Hepatic stellate cell (primary cell): Measurements from ENCODE around the gene HGD.
A peak's percentile ranks its signal among the peaks of the same experiment; 100 is the strongest.
"Not testable (repeated sequence)": the region's sequence is repeated elsewhere in the genome, so short reads cannot be mapped to it uniquely, and the experiment has no call there.

Source experiments
- DNase-seq: peaks from one replicate; pipeline ENCODE4 v3.0.0; 2011; ENCODE audit warnings: low spot score

HGD gene, protein sequence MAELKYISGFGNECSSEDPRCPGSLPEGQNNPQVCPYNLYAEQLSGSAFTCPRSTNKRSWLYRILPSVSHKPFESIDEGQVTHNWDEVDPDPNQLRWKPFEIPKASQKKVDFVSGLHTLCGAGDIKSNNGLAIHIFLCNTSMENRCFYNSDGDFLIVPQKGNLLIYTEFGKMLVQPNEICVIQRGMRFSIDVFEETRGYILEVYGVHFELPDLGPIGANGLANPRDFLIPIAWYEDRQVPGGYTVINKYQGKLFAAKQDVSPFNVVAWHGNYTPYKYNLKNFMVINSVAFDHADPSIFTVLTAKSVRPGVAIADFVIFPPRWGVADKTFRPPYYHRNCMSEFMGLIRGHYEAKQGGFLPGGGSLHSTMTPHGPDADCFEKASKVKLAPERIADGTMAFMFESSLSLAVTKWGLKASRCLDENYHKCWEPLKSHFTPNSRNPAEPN

DNA sequence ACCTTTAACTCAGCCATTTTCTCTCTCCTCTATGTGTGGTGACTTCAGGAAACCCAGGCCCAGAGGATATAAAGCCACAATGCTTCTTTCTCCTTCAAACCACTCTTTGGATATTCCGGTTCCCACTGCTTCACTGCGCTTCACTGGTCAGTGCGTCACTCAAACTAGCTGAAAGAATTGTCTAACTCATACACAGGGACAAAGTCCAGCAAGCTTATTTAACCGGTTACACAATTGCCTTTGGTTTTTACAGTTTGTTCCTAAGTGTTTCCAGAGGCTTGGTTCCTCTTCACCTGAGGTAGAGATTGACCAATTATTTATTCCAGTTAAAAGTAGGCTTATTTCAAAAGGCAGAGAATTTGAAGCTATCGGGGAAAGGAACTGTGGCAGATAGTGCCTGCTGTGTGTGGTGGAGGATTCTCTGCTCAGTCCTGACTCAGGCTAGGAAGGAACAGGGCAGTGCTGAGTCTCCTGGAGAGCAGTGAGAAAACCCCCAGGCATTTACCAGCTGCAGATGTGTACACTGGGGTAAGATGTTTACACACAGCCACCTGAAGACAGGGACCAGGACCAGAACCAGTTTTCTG, at the start of gene HGD:
Gene HGD (minus strand): TSS at position 145 of the 587 bp plus-strand sequence. CDS start 128 bp downstream, at position 17.
- no peak for DNase-seq

DNA sequence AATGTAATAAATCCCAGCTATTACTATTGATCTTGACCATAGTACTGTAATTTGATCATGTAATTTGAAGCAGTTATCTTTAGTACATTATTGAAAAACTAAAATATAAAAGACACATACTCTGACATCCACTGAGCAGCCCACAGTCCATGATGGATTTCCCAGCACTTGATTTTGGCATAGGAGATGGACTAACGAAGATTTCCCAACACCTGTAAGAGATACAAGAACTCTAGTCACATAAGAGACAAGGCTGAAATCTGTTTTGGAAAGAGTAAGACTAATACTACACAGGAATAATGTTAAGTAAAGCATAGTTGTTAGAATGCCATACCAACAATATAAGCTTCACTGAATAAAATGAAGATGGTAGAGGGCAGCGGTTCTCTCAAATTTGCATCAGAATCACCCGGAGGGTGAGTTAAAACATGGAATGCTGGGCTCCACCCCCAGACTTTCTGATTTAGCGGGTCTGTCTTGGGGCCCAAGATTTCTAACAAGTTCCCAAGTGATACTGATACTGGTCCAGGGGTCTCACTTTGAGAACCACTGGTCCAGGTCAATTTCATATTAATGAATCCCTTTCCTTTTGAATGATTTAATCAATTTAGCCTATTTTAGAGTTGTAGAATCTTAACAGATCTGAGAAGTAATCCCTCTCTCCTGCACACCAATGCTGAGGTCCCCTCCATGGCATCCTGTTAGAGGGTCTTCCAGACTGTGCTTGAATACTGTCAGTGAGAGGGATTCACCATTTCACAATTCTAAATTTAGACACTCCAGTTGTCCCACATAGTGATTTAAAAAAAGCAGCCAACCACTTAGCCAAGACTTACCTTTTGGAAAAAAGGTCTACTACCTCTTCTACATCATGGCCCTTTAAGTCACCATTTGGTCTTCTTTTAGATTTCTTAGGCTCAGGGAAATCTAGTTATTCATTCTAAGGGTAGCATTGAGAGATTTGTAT, 48.8 kb upstream of the HGD start:
- DNase-seq, result no peak

DNA sequence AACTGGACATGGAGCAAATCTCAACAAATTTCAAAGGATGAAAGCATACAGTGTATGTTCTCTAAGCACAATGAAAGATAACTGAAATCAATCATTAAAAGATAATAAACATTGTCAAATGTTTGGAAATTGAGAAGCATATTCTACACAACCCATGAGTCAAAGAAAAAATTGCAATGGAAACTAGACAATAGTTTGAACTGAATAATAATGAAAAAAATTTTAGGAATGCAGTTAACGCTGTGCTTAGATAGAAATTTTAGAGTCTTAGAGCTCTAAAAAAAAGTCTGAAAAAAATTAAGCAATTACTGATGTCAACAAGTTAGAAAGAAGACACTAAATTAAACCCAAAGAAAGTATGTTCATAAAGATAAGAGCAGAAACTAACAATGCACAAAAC, 44.8 kb upstream of the HGD start:
- no peak for DNase-seq

DNA sequence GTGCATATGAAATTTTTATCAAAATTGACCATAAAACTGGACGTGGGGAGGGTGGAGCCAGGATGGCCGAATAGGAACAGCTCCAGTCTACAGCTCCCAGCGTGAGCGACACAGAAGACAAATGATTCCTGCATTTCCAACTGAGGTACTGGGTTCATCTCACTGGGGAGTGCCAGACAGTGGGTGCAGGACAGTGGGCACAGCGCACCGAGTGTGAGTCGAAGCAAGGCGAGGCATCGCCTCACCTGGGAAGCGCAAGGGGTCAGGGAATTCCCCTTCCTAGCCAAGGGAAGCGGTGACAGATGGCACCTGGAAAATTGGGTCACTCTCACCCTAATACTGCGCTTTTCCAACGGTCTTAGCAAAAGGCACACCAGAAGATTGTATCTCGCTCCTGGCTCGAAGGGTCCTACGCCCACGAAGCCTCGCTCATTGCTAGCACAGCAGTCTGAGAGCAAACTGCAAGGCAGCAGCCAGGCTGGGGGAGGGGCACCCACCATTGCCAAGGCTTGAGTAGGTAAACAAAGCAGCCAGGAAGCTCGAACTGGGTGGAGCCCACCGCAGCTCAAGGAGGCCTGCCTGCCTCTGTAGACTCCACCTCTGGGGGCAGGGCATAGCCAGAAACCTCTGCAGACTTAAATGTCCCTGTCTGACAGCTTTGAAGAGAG, 37.3 kb upstream of the HGD start:
- DNase-seq, result not testable (repeated sequence)

DNA sequence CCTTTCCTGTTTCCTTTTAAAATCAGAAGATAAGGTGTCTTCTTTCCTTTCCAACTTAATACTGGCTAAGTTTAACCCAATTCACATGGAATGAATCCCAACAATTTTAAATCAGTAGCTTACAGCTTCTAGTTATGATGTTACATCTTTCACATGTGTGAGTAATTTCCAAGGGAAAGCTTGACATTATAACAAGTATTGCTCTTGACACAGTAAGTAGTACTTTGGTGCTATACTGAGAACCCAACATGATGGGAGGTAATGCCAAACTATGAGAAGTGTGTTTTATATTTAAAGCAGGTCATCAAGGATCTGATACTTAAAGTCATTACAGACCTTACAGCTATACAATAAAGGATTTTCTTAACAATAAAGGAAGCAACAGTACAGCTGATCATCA, 31.2 kb upstream of the HGD start:
- no peak for DNase-seq

DNA sequence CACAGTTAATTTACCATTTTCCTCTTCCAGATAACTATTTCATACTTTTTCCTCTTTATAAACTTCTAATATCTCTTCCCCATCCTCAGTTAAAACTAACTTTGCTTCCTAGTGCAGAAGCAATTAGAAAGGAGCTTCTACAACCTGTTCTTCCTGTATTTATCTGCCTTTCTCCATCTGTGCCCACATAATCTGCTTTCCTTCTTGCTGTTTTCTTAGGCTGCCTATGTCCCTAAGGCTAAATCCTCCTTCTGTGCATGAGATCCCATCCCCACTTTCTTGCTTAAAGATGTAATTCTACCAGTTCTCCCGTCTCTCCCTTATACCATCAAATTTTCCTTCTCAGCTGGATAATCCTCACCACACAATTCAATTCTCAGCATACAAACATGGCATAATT, 28.3 kb upstream of the HGD start:
- DNase-seq, result no peak

DNA sequence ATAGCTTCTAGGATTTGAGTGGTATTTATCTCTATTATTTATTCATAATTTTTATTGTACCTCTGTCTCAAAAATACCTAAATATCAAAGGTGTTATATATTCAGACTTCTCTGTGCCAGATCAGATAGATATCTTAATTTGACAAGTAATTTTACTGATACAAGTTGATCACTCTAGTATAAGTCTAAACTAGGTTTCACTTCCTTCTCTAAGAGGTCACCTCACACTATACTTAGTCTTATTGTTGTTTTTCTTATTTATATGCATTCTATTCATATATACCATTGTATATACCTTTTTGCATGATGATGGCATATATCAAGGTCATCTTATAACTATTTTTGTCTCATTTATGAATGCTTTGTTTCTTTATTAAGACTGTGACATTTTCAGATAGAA, 26.4 kb upstream of the HGD start:
- no peak for DNase-seq

DNA sequence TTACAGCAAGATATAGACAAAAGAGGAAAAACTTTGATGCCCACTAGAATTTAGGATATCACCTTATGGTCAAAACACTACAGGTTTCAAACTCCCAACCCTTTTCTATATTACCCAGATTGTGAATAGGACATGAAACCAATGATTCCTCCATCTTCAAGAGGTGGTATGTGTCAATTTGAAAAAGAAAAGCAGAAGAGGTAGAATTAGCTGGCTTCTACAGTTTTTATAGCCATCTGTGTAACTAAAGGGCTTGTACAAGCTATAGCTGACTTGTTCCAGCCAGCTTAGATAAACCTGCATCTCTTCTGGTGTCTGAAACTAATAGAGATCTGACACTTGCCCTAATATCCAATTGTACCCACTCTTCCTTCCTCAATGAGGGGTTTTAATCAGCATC, 24.9 kb upstream of the HGD start:
- no peak for DNase-seq

DNA sequence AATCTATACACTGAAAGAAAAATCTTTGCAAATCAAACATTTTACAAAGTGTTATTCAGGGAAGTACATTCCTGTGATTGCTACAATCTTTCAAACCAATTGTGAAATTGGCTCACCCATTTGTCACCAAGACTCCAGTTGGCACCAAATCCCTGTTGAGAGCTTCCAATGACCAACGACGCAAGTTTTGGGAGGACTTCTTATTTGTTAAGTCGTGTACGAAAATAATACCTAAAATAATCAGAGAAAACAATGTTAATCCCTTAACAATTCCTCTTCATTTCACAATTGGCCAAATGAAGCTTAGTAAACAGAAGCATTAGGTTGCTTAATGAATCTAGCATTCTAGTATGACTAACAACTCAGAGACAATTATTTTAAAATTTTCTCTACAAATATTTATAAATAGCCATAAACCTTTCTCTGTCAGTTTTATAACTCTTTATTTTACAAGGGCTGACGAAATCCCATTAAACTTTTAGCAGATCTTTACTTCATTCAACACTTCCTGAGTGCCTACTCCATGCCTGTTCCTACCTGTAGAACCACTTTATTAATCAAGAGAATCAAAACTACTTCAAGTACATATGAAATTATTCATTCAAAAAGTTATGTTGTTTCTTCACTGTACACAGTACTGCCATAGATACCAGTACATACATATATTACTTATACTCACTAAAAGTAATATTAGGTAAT, 24.0 kb upstream of the HGD start:
- no peak for DNase-seq

DNA sequence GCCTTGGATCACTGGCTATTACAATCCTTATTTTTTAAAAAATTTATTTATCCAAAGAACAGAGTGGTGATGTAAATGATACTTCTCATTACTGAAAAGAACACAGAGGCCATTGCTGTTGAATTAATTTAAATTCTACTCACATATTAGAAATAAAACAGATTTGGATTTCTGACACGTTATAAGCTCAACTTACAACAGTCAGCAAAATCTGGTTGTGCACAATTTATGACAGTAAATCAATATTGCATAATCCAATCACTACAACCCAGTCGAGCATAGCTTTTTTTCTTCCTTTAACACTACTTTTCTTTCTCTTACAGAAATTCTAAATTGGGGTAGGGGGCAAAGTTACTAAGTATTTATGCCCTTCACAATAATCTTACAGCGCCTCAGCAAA, 17.3 kb upstream of the HGD start:
- no peak for DNase-seq

DNA sequence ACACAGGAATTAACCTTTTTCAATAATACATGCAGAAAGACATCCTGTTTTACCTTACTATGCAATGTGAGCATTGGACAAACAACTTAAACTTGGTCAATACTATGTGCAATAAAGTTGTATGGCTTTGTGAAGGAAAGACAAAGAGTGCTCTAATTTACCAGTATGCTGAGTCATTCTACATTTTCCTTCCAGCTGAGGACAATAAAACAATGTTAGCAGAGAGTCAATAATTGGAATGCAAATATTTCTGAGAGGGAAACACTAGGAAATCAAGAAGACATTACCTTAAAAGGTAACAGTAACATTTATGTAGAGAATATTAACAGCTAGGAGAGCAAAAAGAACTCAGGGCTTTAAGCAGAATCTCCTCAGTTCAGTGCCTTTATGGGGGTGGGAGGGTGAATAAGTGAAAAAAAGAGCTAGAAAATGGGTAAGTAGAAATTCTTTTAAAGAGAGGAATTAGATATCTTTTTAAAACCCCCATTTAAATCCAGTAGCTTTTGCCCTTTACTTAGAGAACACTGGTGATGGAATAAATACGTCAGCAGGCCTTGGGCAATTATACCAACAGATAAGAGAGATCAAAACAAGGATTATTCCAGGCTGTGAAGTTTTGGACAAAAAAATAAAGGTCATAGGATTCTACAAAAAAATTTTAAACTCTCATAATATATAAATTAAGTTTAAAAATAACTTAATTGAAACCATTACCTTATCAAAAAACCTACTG, 11.6 kb upstream of the HGD start:
- DNase-seq, result no peak

DNA sequence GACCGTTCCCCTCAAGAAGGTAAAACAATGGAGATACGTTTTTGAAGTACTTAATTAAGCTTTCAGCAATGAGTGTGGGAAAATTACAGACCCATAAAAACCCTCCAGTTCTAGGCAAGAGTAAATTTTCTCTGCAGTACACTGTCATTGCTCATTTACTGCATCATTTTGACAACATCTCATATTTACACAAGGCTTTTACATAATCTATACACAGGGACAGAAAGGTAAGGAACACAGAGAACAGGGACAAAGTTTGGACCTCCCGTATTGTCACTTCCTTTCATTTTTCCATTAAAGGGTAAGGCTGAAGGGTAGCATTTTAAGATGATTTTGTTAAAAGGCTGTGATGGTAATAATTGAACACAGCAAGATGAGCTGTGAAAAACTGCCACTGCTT, 7.4 kb upstream of the HGD start:
- no peak for DNase-seq

DNA sequence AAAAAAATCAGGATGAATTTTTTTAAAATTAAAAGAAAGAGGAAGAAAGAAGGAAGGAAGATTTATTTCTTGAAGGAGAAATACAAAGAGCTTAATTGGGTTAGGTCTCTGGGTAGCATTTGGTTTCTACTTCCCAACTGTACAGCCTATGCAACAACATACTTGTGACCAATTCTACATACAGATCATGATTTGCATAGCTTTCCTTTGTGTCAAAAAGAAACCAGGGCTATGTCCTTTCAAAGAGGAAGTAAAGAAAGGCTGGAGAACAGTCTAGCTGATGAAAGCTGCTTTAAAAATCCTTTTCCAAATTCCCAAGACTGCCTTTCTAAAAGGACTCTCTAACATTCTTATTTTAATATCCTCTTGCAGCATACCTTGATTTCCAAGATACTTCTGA, 6.1 kb upstream of the HGD start:
- peak; percentile 28 for DNase-seq

DNA sequence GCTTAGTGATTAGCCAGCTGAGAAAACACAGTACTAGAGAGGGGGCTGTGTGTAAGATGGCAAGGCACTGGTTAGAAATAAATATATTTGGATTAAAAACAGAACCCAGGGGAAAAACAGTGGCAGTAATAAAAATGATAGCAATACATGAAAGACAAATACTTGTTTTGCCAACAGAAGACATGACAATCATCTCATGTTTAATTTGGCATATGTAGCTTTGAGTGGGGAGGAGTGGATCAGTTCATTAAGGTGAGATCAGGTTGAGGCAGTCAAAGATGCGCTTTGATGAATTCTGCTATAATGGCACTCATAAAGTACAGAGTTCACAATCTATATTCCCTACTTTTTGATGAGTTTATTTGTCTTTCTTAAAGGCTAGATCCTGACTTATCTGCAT, 3.4 kb upstream of the HGD start:
- DNase-seq, result no peak

DNA sequence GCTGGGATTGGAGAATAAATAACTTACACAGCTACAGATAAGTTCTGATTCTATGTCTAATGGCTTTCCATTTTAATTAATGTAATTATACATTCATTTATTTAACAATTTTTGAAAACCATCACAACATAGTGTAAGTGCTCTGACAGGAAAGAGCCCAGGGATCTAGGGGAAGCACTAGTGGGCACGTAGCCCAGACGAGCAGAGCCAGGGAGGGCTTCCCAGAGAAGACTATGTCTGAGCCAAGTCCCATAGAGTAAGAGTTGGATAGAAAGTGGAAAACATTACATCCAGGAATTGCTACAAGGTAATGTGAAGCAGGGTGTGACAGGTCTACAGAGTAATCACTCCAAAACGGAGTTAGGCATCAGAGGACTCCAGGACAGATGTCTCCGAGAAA, 2.9 kb upstream of the HGD start:
- no peak for DNase-seq

DNA sequence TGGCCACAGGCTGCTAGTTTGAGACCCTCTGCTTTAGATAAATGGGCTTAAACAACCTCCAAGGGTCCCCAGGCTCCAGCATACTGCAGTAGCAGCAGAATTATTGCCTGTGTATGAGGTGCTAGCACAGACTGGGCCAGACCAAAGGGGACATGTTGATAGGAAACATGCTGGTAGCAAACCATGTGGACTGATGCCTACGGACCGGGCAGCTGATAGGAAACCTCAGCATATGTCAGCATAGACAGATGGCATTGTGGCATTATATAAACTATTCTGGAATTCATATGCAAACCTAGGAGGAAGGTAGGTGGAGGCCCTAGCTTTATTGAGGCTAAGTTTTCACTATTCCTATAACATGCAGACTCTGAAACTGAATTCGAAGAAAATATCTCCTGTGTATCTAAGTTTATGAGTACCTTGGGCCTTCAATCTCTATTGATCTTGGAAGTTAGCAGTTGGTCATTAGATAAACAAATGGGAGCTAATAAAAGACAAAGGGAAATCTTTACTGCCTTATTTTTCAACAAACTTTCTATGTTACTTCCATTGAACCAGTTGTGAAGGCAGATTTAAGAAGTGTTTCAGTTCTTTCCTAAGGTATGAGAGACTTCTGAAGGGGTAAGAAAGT, 1.7 kb upstream of the HGD start:
- DNase-seq, result no peak

DNA sequence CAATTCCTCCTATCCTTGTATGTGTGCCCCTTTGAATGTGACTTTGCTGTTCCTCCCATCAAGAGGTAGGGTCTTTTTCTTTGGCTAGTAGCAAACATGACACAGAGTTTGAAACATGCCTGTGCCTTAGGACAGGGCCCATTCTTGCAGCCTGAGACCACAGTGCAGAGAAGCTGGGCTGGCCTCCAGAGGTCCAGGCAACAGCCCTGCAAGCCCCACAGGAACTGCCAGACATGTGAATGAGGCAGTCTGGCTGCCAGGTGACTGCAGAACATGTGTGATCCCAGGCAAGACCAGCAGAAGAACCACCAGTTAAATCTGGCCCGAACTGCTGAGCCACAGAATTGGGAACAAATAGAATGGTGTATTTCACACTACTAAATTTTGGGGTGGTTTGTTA, 1.2 kb upstream of the HGD start:
- DNase-seq, result no peak

DNA sequence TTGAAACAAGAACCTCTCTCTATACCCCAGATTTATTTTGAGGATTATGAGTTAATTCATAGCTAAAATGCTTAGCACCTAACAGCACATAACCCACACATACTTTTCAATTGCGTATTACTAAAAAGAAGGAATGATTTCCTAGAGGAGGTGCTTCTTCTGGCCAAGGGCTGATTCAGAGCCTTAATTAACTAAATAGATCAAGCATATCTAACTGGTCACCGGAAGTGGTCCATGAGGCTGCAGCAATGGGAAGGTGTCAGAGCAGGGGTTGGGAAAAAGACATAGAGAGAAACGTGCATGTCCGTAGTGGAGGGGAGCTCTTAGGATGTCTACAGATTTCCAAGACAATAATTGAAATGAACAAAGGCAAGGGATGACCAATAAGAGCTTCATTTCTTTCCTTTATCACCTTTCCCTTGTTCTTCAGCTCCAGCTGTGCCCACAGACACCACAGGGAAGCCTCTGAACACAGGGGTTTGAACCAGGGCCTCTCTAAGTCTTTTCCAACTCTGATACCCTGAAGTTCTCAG, 467 bp downstream of the HGD start:
- DNase-seq, result no peak

DNA sequence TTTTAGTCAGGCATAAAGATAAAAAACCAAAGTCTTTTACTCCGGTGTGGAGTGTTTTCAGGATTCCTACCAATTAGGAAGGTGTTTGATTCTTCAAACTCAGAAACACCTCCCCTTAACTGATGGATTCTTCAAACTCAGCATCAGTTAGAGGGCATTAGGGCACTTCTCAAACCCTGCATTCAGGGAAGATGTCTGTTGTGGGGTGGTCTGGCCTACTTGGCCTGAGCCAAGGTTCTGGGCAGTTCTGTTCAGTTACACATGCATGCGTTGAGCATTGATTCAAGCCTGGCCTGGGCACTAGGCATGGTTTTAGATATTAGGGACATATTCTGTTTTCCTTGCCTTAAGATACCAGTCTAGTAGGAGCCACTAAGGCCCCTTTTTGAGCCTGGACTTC, 1.0 kb downstream of the HGD start:
- DNase-seq, result no peak
